KBM-7 (cell line): Measurements from ENCODE around the gene HBEGF.

Experiments
- DNase-seq: peaks from one replicate; pipeline ENCODE4 v3.0.0-alpha.2; 2015
- in situ Hi-C: fragments of 300-500 bp; cut with MboI; formaldehyde crosslinking; loops from 2 replicates; pipeline ENCODE4 v1.14.3; 2020; ENCODE audit warnings: low sequenced_read_pairs, low pct_unique_long_range_greater_than_20kb, mixed read lengths

Gene HBEGF

GRCh38 chr5:140287801-140288521 lies 58.4 kb downstream of the HBEGF start:
- in situ Hi-C loops: no loop called here
- no peak for DNase-seq

- no peak for DNase-seq
- in situ Hi-C loops: no loop called here
Measured at GRCh38 chr5:140286424-140286823, 60.0 kb downstream of the HBEGF start.

GRCh38 chr5:140284013-140284412 lies 62.4 kb downstream of the HBEGF start:
- DNase-seq: no peak
- in situ Hi-C loops: no loop called here
